GM12874 (cell line): ENCODE data around the gene C9orf40.

Experiments
- CTCF ChIP-seq: IDR thresholded peaks from 2 replicates; pipeline ENCODE4 v1.5.1; 2011; ENCODE audit warnings: low read depth, mild to moderate bottlenecking, control low read depth, low read length, moderate library complexity; ENCODE audit not compliant: insufficient read depth

C9orf40 gene

GRCh38 chr9:74940600-74940999, 12.1 kb downstream of the C9orf40 start:
- TF ChIP-seq CTCF = no peak

- TF ChIP-seq CTCF = no peak
Observed at GRCh38 chr9:74935008-74935407, 17.7 kb downstream of the C9orf40 start.

GRCh38 chr9:74921737-74922136, 31.0 kb downstream of the C9orf40 start:
- no peak for TF ChIP-seq CTCF

GRCh38 chr9:74920944-74921626, 31.6 kb downstream of the C9orf40 start:
- TF ChIP-seq CTCF = no peak

DNA sequence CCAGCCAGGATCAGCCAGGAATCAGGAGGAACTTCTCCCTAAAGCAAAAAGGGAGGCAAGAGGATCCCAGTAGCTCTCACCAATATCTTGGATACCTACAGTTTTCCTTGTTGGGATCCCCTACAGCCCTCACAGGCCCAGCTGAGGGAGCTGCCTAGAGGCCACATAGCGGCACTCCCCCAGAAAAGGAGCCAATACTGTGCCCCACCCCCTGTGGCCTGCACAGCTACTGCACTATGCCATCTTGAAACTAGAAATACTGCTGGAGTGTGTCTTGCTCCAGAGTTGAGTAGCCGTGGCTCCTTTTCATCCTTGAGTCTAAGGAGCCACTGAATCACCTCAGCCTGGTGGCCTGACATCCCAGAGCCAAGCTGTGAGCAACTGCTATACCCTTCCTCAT, 42.7 kb downstream of the C9orf40 start:
- TF ChIP-seq CTCF = no peak

GRCh38 chr9:74908665-74909064, 44.0 kb downstream of the C9orf40 start:
- no peak for TF ChIP-seq CTCF

- TF ChIP-seq CTCF = no peak
Observed at GRCh38 chr9:74907085-74907484, 45.6 kb downstream of the C9orf40 start.
